GM15510 (cell line): ENCODE results near the gene SEMA3F.

Experiments used
- POLR2A ChIP-seq: IDR thresholded peaks from 3 replicates; pipeline ENCODE4 v1.6.1; 2011; ENCODE audit warnings: borderline replicate concordance; ENCODE audit not compliant: insufficient read length; ENCODE audit errors: extremely low read depth

SEMA3F gene

DNA sequence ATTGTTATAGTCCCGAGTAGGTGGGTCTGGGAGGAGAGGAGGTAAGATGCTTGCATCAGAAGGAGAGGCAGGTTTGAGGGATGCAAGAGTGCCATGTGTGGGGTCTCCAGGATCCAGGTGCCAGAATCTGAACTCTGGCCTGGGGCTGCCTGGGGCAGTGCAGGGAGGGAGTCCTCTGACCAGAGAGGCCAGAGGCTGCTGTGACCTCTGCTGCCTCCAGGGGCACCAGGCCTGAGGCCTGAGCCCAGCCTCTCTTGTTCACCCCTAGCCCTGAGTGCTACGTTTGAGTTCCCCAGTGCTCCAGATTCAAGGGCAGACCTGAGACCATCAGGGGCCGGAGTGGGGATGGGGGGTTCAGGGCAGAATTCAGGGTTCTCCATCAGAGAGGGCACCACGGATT lies 57.4 kb downstream of the SEMA3F start:
- no peak for TF ChIP-seq POLR2A

DNA sequence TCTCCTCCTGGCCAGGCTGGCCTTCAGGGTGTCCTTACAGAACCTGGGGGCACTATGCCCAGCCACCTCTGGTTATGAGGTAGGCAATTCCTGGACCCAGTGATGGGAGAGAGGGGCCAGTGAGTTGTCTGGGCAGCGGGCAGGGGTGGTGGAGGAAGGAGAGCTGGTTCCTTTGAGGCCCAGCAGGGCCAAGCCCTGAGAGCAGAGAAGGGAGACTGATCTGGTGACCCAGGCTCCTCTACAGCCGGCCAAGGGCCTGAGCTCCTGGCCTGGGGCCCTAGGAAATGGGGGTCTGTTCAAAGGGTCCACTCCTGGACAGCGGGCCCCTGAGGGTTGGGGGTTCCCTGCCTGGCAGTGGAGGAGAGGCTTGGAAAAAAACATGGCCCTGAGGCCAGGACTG lies 57.8 kb downstream of the SEMA3F start:
- TF ChIP-seq POLR2A = no peak

DNA sequence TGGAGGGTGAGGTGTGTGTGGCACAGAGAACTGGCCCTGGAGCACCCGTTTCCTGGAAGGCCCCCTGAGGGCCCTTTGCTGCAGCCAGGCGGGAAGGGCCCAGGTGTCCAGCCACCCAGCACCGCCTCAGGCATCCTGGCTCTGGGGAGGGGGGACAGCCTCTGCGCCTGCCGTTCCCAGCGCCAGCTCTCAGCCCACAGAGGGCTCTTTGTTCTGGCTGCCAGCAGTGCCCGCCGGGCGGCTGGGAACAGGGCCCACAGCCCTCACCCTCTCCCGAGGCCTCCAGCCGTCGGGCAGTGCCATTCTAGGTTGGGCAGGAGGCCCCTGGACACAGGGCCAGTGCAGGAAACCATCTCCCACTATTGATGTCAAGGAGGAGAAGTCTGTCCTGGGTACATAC lies 58.2 kb downstream of the SEMA3F start:
- TF ChIP-seq POLR2A = no peak

GRCh38 chr3:50214824-50215223 lies 59.7 kb downstream of the SEMA3F start:
- no peak for TF ChIP-seq POLR2A

DNA sequence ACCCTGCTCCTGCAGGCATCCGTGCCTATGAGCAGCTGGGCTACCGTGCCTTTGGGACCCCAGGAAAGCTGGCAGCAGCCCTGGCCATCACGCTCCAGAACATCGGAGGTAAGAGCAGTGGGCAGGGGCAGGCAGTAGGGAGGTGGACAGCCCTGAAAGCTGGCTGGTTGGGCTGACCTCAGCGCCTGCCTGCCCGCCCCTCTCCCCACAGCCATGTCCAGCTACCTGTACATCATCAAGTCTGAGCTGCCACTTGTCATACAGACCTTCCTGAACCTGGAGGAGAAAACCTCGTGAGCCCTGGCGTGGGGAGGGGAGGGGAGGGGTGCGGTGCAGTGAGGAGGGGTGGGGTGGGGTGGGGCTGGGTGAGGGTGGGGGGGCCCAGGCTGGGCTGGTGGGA lies 60.4 kb downstream of the SEMA3F start:
- TF ChIP-seq POLR2A = no peak

- TF ChIP-seq POLR2A = no peak
These were observed 62.6 kb downstream of the SEMA3F start for GRCh38 chr3:50217681-50218080.

DNA sequence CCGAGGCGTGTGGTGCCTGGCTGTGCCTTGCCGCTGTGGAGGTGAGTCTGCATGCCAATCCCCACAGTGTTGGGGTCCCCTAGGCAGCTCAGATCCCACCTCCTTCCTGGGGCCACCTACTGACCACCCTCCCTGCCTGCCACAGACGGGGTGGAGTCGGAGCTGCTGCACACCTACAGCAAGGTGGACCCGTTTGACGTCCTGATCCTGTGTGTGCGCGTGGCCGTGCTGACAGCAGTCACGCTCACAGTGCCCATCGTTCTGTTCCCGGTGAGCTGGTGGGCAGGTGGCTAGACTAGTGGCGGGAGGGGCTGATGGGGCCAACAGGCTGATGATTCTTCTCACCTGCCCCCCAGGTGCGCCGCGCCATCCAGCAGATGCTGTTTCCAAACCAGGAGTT lies 63.3 kb downstream of the SEMA3F start:
- TF ChIP-seq POLR2A = no peak

DNA sequence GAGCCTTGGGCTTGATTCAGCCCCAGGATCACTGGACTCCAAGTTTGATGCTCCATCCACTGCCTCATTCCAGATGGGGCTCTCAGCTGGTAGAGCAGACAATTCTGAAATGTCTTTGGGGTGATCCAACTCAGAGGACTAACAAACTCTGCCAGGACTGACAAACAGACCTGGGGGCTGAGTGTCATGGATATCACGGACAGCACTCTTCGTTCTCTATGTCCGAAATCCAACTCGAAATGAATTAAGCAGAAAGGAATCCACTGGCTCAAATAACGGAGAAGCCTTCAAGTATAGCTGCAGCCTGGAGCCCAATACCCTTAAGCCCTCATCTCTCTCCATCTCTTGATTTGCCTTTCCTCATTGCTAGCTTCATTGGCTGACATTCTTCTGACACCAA lies 64.2 kb downstream of the SEMA3F start:
- no peak for TF ChIP-seq POLR2A

DNA sequence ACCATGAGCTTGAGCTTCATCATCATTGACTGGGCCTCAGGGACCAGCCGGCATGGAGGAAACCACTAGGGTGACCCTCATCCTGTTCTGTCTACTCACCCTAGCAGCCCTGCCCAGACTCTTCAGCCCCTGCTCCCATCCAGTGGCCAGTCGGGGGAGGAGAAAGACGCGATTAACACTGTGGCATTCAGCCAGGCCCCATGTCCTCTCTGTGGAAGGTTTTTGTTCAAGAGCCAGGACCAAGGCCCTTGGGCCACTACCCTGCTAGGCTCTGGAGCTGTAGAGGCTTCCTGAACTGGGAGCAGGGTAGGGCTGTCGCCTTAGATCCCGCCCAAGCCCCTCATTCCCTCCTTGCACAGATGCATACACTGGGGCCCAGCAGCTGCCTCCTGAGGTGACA lies 65.0 kb downstream of the SEMA3F start:
- TF ChIP-seq POLR2A = no peak

GRCh38 chr3:50221051-50221410 lies 65.9 kb downstream of the SEMA3F start:
- no peak for TF ChIP-seq POLR2A

DNA sequence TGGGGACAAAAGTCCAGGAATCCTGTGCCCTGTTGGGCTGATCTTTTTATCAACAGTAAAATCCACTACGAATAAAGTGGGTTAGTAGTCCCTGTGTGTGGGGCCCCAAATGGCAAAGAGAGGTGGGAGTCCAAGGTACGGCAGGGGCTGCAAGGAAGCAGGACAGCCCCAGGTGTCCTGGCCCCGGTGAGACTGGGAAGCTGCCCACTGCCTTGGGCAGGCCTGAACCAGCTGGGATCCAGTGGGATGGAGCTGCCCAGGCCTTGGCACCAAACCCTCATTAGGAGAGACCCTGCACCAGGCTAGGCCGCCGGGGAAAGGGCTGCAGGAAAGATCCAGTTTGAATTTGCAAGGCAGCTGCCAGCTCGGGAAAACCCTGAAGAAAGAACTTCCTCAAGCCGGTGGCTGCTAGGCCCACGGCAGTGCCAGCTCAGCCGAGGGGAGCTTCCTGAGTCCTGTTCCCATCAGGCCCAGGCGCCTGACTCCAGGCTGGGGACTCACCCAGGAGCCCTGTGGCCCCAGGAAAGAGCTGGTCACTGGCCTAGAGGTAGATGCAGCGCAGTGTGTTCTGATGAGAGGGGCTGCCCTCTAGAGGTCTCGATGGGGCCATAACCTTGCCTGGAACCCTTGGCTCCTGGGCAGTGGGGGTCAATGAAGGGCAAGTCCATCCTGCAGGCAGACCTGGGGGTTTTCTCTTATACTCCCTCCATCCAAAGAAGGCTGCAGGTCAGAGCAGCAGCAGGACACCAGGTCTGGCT lies 66.5 kb downstream of the SEMA3F start:
- no peak for TF ChIP-seq POLR2A

GRCh38 chr3:50222169-50222528 lies 67.0 kb downstream of the SEMA3F start:
- no peak for TF ChIP-seq POLR2A

DNA sequence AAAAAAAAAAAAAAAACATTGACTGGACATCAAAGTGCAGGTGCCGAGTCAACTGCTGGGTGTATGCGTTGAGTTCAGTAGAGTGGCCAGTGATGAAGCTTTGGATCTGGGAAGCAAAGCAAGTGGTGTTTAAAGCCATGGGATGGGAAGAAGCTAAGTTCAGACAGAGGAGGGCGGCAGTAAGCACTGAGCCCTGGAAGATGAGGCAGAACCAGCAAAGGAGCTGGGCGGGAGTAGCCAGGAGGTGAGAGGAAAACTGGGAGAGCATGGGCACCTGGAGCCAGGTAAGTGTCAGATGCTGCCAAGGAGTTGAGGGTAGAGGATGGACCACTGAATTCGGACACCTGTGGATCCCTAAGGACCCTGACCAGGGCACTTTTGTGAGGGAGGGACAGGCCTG lies 69.5 kb downstream of the SEMA3F start:
- no peak for TF ChIP-seq POLR2A

DNA sequence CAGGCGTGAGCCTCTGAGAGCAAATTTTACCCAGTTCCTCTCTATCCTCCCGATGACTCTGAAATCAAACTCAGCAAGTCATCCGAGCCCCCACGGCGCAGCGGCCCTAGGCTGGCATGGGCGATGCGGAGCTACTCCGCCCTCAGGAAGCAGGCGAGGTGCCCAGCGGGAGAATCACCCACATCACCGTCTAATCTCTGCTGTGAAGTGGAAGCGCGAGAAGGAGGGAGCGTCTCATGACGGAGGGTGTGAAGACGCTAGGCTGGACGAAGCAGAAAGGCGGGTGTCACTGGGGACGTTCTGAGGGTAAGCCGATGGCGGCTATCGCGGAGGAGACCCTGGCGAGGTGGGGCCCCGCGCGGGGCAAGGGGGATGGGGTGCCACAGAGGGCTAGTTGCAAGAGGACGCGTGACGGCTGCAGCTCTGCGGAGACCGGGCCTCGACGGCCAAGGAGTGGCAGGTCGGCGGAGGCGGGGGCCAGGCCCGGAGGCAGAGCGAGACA lies 71.8 kb downstream of the SEMA3F start:
- TF ChIP-seq POLR2A = no peak

- peak; percentile 68 for TF ChIP-seq POLR2A
These were observed 72.5 kb downstream of the SEMA3F start for GRCh38 chr3:50227390-50228183.

- TF ChIP-seq POLR2A = no peak
These were observed 74.4 kb downstream of the SEMA3F start for GRCh38 chr3:50229490-50229889.
